ENCODE results near the gene ZBTB17.
A peak's percentile ranks its signal among the peaks of the same experiment; 100 is the strongest.

ZBTB17 gene

GRCh38 chr1:15948595-15949452 lies 27.1 kb downstream of the ZBTB17 start:
- H2BK15ac ChIP-seq (ENCODE audit: low read depth, poor library complexity, severe bottlenecking) = peak overlapping the region; percentile 75
- H3K79me1 ChIP-seq (replicated peaks; ENCODE audit: low read length, poor library complexity, severe bottlenecking) = peaks cover 29% of the 10 kb centered on the region
- H3K4me2 ChIP-seq (ENCODE audit: low read length, poor library complexity, severe bottlenecking) = peak overlapping the region; percentile 18
- H3K4me3 ChIP-seq (ENCODE audit: insufficient read depth in 1 of 2, low read depth in 1 of 2, low read length in 2 of 2) = peak overlapping the region in 1 of 2 experiments; percentile 52
- H3K36me3 ChIP-seq (ENCODE audit: control insufficient read depth in 1 of 2, insufficient read depth in 2 of 2, low read depth in 1 of 2, low read length in 2 of 2) = peaks cover 43 to 51% of the 10 kb centered on the region in 2 experiments
- peak overlapping the region; percentile 97 for H3K27ac ChIP-seq (ENCODE audit: low read length, poor library complexity, severe bottlenecking)
- H3K18ac ChIP-seq (ENCODE audit: low read depth in 1 of 2, low read length in 2 of 2) = peak overlapping the region; percentile 46 to 94
- 59% methylated on average over 15 of the region's 15 CpGs for WGBS
- H2AK5ac ChIP-seq (ENCODE audit: low read length, severe bottlenecking) = peak overlapping the region; percentile 68
- H2AFZ ChIP-seq (ENCODE audit: low read depth, low read length) = no peak overlapping the region
- peak overlapping the region; percentile 94 for H3K9ac ChIP-seq (ENCODE audit: low read length)
- no peaks in the 10 kb centered on the region for H3K27me3 ChIP-seq (ENCODE audit: control insufficient read depth in 1 of 2, insufficient read depth in 1 of 2, low read length in 2 of 2)
- H3K14ac ChIP-seq (ENCODE audit: low read length in 2 of 2) = no peak overlapping the region
- H3K23ac ChIP-seq (ENCODE audit: low read length in 2 of 2) = no peak overlapping the region
- H4K8ac ChIP-seq (ENCODE audit: low read length) = peak overlapping the region; percentile 38
- peak overlapping the region; percentile 58 for H4K91ac ChIP-seq (ENCODE audit: low read length)
- peak overlapping the region; percentile 75 for H2BK120ac ChIP-seq (ENCODE audit: low read depth, low read length)
- H3K4ac ChIP-seq (ENCODE audit: low read depth in 1 of 2, low read length in 2 of 2) = peak overlapping the region; percentile 59 to 94
- H3K4me1 ChIP-seq (ENCODE audit: control insufficient read depth, insufficient read depth, low read depth, low read length) = peaks cover 61% of the 10 kb centered on the region
- peak; percentile 98 for DNase-seq
- no peaks in the 10 kb centered on the region for H3K9me3 ChIP-seq (ENCODE audit: control insufficient read depth, low read length)
- H2BK12ac ChIP-seq (ENCODE audit: low read length in 2 of 2) = peak overlapping the region; percentile 23 to 30
- H2BK5ac ChIP-seq (ENCODE audit: low read depth, low read length, poor library complexity, severe bottlenecking) = peak overlapping the region; percentile 58

- H3K4ac ChIP-seq (ENCODE audit: low read depth in 1 of 2, low read length in 2 of 2) = peak overlapping the region in 1 of 2 experiments; percentile 59
- H3K9me3 ChIP-seq (ENCODE audit: control insufficient read depth, low read length) = no peaks in the 10 kb centered on the region
- peak; percentile 12 for DNase-seq
- H3K14ac ChIP-seq (ENCODE audit: low read length in 2 of 2) = no peak overlapping the region
- H2BK120ac ChIP-seq (ENCODE audit: low read depth, low read length) = no peak overlapping the region
- H3K79me1 ChIP-seq (replicated peaks; ENCODE audit: low read length, poor library complexity, severe bottlenecking) = peaks cover 35% of the 10 kb centered on the region
- H3K9ac ChIP-seq (ENCODE audit: low read length) = peak overlapping the region; percentile 94
- peak overlapping the region; percentile 58 for H4K91ac ChIP-seq (ENCODE audit: low read length)
- WGBS = 96% methylated on average over 16 of the region's 16 CpGs
- H2BK15ac ChIP-seq (ENCODE audit: low read depth, poor library complexity, severe bottlenecking) = no peak overlapping the region
- H2BK12ac ChIP-seq (ENCODE audit: low read length in 2 of 2) = peak overlapping the region in 1 of 2 experiments; percentile 23
- H2AK5ac ChIP-seq (ENCODE audit: low read length, severe bottlenecking) = peak overlapping the region; percentile 49
- H2BK5ac ChIP-seq (ENCODE audit: low read depth, low read length, poor library complexity, severe bottlenecking) = no peak overlapping the region
- no peak overlapping the region for H3K23ac ChIP-seq (ENCODE audit: low read length in 2 of 2)
- no peaks in the 10 kb centered on the region for H3K27me3 ChIP-seq (ENCODE audit: control insufficient read depth in 1 of 2, insufficient read depth in 1 of 2, low read length in 2 of 2)
- H3K4me3 ChIP-seq (ENCODE audit: insufficient read depth in 1 of 2, low read depth in 1 of 2, low read length in 2 of 2) = peak overlapping the region in 1 of 2 experiments; percentile 52
- H3K4me2 ChIP-seq (ENCODE audit: low read length, poor library complexity, severe bottlenecking) = no peak overlapping the region
- H3K27ac ChIP-seq (ENCODE audit: low read length, poor library complexity, severe bottlenecking) = peak overlapping the region; percentile 40
- H3K4me1 ChIP-seq (ENCODE audit: control insufficient read depth, insufficient read depth, low read depth, low read length) = peaks cover 56% of the 10 kb centered on the region
- peak overlapping the region; percentile 10 to 49 for H3K18ac ChIP-seq (ENCODE audit: low read depth in 1 of 2, low read length in 2 of 2)
- H3K36me3 ChIP-seq (ENCODE audit: control insufficient read depth in 1 of 2, insufficient read depth in 2 of 2, low read depth in 1 of 2, low read length in 2 of 2) = peaks cover 49 to 58% of the 10 kb centered on the region in 2 experiments
- H2AFZ ChIP-seq (ENCODE audit: low read depth, low read length) = no peak overlapping the region
- H4K8ac ChIP-seq (ENCODE audit: low read length) = no peak overlapping the region
Observed at GRCh38 chr1:15948091-15948591, 27.8 kb downstream of the ZBTB17 start.

- Histone ChIP-seq H3K4me1 (ENCODE audit: control insufficient read depth, insufficient read depth, low read depth, low read length) (peaks cover 53% of the 10 kb centered on the region), H3K27ac (ENCODE audit: low read length, poor library complexity, severe bottlenecking) (no peak overlapping the region), H3K23ac (ENCODE audit: low read length in 2 of 2) (no peak overlapping the region), H3K9me3 (ENCODE audit: control insufficient read depth, low read length) (no peaks in the 10 kb centered on the region), H3K4ac (ENCODE audit: low read depth in 1 of 2, low read length in 2 of 2) (no peak overlapping the region), H2AFZ (ENCODE audit: low read depth, low read length) (no peak overlapping the region), H3K9ac (ENCODE audit: low read length) (peak overlapping the region; percentile 94), H3K36me3 (ENCODE audit: control insufficient read depth in 1 of 2, insufficient read depth in 2 of 2, low read depth in 1 of 2, low read length in 2 of 2) (peaks cover 55 to 64% of the 10 kb centered on the region in 2 experiments), H3K14ac (ENCODE audit: low read length in 2 of 2) (no peak overlapping the region), H3K27me3 (ENCODE audit: control insufficient read depth in 1 of 2, insufficient read depth in 1 of 2, low read length in 2 of 2) (no peaks in the 10 kb centered on the region), H4K8ac (ENCODE audit: low read length) (no peak overlapping the region), H2BK120ac (ENCODE audit: low read depth, low read length) (no peak overlapping the region), H2AK5ac (ENCODE audit: low read length, severe bottlenecking) (no peak overlapping the region), H2BK15ac (ENCODE audit: low read depth, poor library complexity, severe bottlenecking) (no peak overlapping the region), H2BK12ac (ENCODE audit: low read length in 2 of 2) (peak overlapping the region in 1 of 2 experiments; percentile 23), H3K18ac (ENCODE audit: low read depth in 1 of 2, low read length in 2 of 2) (no peak overlapping the region), H3K79me1 (replicated peaks; ENCODE audit: low read length, poor library complexity, severe bottlenecking) (peaks cover 42% of the 10 kb centered on the region), H3K4me3 (ENCODE audit: insufficient read depth in 1 of 2, low read depth in 1 of 2, low read length in 2 of 2) (no peak overlapping the region), H4K91ac (ENCODE audit: low read length) (peak overlapping the region; percentile 58), H3K4me2 (ENCODE audit: low read length, poor library complexity, severe bottlenecking) (no peak overlapping the region), H2BK5ac (ENCODE audit: low read depth, low read length, poor library complexity, severe bottlenecking) (no peak overlapping the region)
- 96% methylated on average over 10 of the region's 10 CpGs for WGBS
- DNase-seq = no peak
Observed at GRCh38 chr1:15947382-15948090, 28.4 kb downstream of the ZBTB17 start.
